HG03469 (cell line): ENCODE measurements around the gene PPP1R1B.

Source experiments
- ATAC-seq: cut with Tn5 transposase; IDR thresholded peaks from one replicate; pipeline ENCODE4 v1.9.1; 2021; ENCODE audit warnings: mild to moderate bottlenecking, moderate library complexity, moderate number of reproducible peaks; ENCODE audit not compliant: unreplicated experiment

Gene PPP1R1B

GRCh38 chr17:39614545-39615157 lies 12.1 kb upstream of the PPP1R1B start:
- ATAC-seq, result no peak

- no peak for ATAC-seq
These were observed 11.3 kb upstream of the PPP1R1B start for GRCh38 chr17:39615434-39615833.

- no peak for ATAC-seq
These were observed 9.7 kb upstream of the PPP1R1B start for GRCh38 chr17:39617100-39617445.

- no peak for ATAC-seq
These were observed 9.1 kb upstream of the PPP1R1B start for GRCh38 chr17:39617446-39618245.

GRCh38 chr17:39618246-39618913 lies 8.4 kb upstream of the PPP1R1B start:
- no peak for ATAC-seq

GRCh38 chr17:39618956-39619785 lies 7.6 kb upstream of the PPP1R1B start:
- no peak for ATAC-seq

GRCh38 chr17:39619786-39620101 lies 7.0 kb upstream of the PPP1R1B start:
- no peak for ATAC-seq

GRCh38 chr17:39621523-39622379 lies 5.0 kb upstream of the PPP1R1B start:
- no peak for ATAC-seq

- no peak for ATAC-seq
These were observed 4.3 kb upstream of the PPP1R1B start for GRCh38 chr17:39622380-39623006.

GRCh38 chr17:39623356-39623950 lies 3.3 kb upstream of the PPP1R1B start:
- ATAC-seq, result no peak

- no peak for ATAC-seq
These were observed 2.4 kb upstream of the PPP1R1B start for GRCh38 chr17:39624313-39624712.

- ATAC-seq, result no peak
These were observed 1.5 kb upstream of the PPP1R1B start for GRCh38 chr17:39625198-39625785.

GRCh38 chr17:39627047-39627711 lies 427 bp downstream of the PPP1R1B start:
- ATAC-seq, result no peak

GRCh38 chr17:39627712-39628516 lies 1.2 kb downstream of the PPP1R1B start:
- no peak for ATAC-seq

- ATAC-seq, result no peak
These were observed 2.1 kb downstream of the PPP1R1B start for GRCh38 chr17:39628655-39629493.

GRCh38 chr17:39629494-39629880 lies 2.7 kb downstream of the PPP1R1B start:
- no peak for ATAC-seq

- no peak for ATAC-seq
These were observed 3.1 kb downstream of the PPP1R1B start for GRCh38 chr17:39629898-39630297.
